Endothelial cell (in vitro differentiated cells): ENCODE measurements around the gene PRKAG3. TPM values are rescaled to one million over a fixed set of nuclear protein-coding genes. Genes with fewer than 3 reads are reported as not detected.
A peak's percentile ranks its signal among the peaks of the same experiment; 100 is the strongest.

Experiments
- DNase-seq: peaks from one replicate; pipeline ENCODE4 v3.0.0; 2021; ENCODE audit warnings: low spot score
- H3K27ac Mint-ChIP-seq: one replicate; pipeline ENCODE4 v1.8.0; 2021; ENCODE audit warnings: mixed read lengths, inconsistent platforms; ENCODE audit not compliant: unreplicated experiment
- H3K27me3 Mint-ChIP-seq: one replicate; pipeline ENCODE4 v1.8.0; 2021; ENCODE audit warnings: mild to moderate bottlenecking, moderate library complexity, mixed read lengths, inconsistent platforms; ENCODE audit not compliant: unreplicated experiment
- H3K36me3 Mint-ChIP-seq: one replicate; pipeline ENCODE4 v1.8.0; 2021; ENCODE audit warnings: mild to moderate bottlenecking, low read depth, mixed read lengths, inconsistent platforms; ENCODE audit not compliant: unreplicated experiment
- H3K4me1 Mint-ChIP-seq: one replicate; pipeline ENCODE4 v1.8.0; 2021; ENCODE audit warnings: mild to moderate bottlenecking, mixed read lengths, inconsistent platforms; ENCODE audit not compliant: unreplicated experiment
- H3K4me3 Mint-ChIP-seq: one replicate; pipeline ENCODE4 v1.8.0; 2021; ENCODE audit warnings: mild to moderate bottlenecking, mixed read lengths, inconsistent platforms; ENCODE audit not compliant: unreplicated experiment
- H3K9me3 Mint-ChIP-seq: one replicate; pipeline ENCODE4 v1.8.0; 2021; ENCODE audit warnings: mixed read lengths, inconsistent platforms; ENCODE audit not compliant: unreplicated experiment
- CTCF ChIP-seq: fragments of 200-600 bp; sonication (generic); IDR thresholded peaks from one replicate; pipeline ENCODE4 v1.5.0; 2021; ENCODE audit warnings: antibody characterized with exemption; ENCODE audit not compliant: unreplicated experiment
- long read RNA-seq: library from polyadenylated mRNA; unstranded; transcript quantifications from one replicate; pipeline ENCODE4 v2.0.0, GENCODE V29; 2020; ENCODE audit not compliant: unreplicated experiment
- total RNA-seq: library from RNA; stranded (reverse); fragmentation: NEBNext Ultra II Directional; extraction: Animal tissue kit (Norgen Biotek cat#: 25700); gene quantifications from one replicate; pipeline ENCODE4 v1.2.1, GENCODE V29; 2021; ENCODE audit not compliant: unreplicated experiment

PRKAG3 gene
- total RNA-seq: not detected
- long read RNA-seq: 0 reads

- peak within 1 kb of the TSS; percentile 57 for H3K27ac Mint-ChIP-seq
- DNase-seq: no peak
- TF ChIP-seq CTCF: no peak
- H3K4me3 Mint-ChIP-seq: no peak within 1 kb of the TSS
- H3K27me3 Mint-ChIP-seq: peaks cover 6% of the 10 kb centered on the region
- H3K36me3 Mint-ChIP-seq: peaks cover 3% of the 10 kb centered on the region
- H3K9me3 Mint-ChIP-seq: no peaks in the 10 kb centered on the region
- peaks cover 16% of the 10 kb centered on the region for H3K4me1 Mint-ChIP-seq
Measured at GRCh38 chr2:218831378-218831990, at the start of gene PRKAG3. PRKAG3 (minus strand) TSS chr2:218831803.

GRCh38 chr2:218880859-218881594 lies 49.4 kb upstream of the PRKAG3 start:
- Mint-ChIP-seq H3K27me3 (peaks cover 43% of the 10 kb centered on the region), H3K4me3 (no peak overlapping the region), H3K9me3 (no peaks in the 10 kb centered on the region), H3K4me1 (peaks cover 10% of the 10 kb centered on the region), H3K27ac (no peak overlapping the region), H3K36me3 (peaks cover 4% of the 10 kb centered on the region)
- no peak for DNase-seq
- TF ChIP-seq CTCF: no peak

GRCh38 chr2:218880102-218880858 lies 48.7 kb upstream of the PRKAG3 start, which contains the start of gene WNT10A:
WNT10A (plus strand) TSS chr2:218880852; CDS start chr2:218880996, 144 bp downstream.
- Mint-ChIP-seq H3K4me1 (peaks cover 10% of the 10 kb centered on the region), H3K9me3 (no peaks in the 10 kb centered on the region), H3K27me3 (peaks cover 47% of the 10 kb centered on the region), H3K27ac (no peak within 1 kb of the TSS), H3K36me3 (peaks cover 4% of the 10 kb centered on the region), H3K4me3 (no peak within 1 kb of the TSS)
- DNase-seq: no peak
- TF ChIP-seq CTCF: no peak

GRCh38 chr2:218879776-218880101 lies 48.1 kb upstream of the PRKAG3 start:
- no peak for DNase-seq
- no peak for TF ChIP-seq CTCF
- H3K27ac Mint-ChIP-seq: no peak overlapping the region
- no peaks in the 10 kb centered on the region for H3K9me3 Mint-ChIP-seq
- no peak overlapping the region for H3K4me3 Mint-ChIP-seq
- peaks cover 4% of the 10 kb centered on the region for H3K36me3 Mint-ChIP-seq
- peaks cover 49% of the 10 kb centered on the region for H3K27me3 Mint-ChIP-seq
- peaks cover 9% of the 10 kb centered on the region for H3K4me1 Mint-ChIP-seq
